Vagina (tissue), 2 donors: ENCODE results near the gene EPN1.

Experiments
- POLR2A ChIP-seq, 2 donors: fragments of 450-650 bp; IDR thresholded peaks; one replicate each; pipeline ENCODE4 v1.6.1; 2017; ENCODE audit warnings: antibody characterized with exemption in 2 of 2, mild to moderate bottlenecking in 2 of 2, moderate library complexity in 2 of 2
- POLR2AphosphoS5 ChIP-seq, 2 donors: sonication (generic); formaldehyde crosslinking; IDR thresholded peaks; one replicate each; pipeline ENCODE4 v1.9.0; 2017; ENCODE audit warnings: antibody characterized with exemption in 2 of 2, mild to moderate bottlenecking in 2 of 2, low read depth in 1 of 2; ENCODE audit not compliant: insufficient read depth in 1 of 2
- TF ChIP-seq, protein P1 (sequence below), 3 experiments: fragments of 450-650 bp in 2 of 3; fragments of 200-600 bp in 1 of 3; sonication (generic) in 1 of 3; IDR thresholded peaks; one replicate each; pipeline ENCODE4 v1.5.1; 2017 to 2019; ENCODE audit warnings: antibody characterized with exemption in 3 of 3, mild to moderate bottlenecking in 2 of 3, moderate library complexity in 2 of 3

DNA sequence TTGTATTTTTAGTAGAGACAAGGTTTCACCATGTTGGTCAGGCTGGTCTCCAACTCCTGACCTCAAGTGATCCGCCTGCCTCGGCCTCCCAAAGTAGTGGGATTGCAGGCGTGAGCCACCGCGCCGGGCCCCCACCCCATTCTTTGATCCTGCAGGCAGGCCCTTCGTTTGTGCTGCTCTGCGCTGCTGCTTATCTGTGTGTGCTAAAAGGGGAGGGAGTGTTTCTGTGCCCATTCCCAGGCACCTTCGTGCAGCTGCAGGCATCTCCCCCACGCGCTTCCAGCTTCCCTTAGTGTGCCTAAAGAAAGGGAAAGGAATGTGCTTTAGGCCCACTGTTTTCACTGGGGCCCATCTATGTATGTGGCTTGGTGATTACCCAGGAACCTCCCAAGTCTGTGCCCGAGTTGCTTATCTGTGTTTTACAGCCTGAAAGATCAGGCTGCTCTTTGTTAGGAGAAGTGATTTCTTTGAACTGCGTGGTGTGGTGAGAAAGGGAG lies 27.2 kb downstream of the EPN1 start:
- TF ChIP-seq, protein P1, sequence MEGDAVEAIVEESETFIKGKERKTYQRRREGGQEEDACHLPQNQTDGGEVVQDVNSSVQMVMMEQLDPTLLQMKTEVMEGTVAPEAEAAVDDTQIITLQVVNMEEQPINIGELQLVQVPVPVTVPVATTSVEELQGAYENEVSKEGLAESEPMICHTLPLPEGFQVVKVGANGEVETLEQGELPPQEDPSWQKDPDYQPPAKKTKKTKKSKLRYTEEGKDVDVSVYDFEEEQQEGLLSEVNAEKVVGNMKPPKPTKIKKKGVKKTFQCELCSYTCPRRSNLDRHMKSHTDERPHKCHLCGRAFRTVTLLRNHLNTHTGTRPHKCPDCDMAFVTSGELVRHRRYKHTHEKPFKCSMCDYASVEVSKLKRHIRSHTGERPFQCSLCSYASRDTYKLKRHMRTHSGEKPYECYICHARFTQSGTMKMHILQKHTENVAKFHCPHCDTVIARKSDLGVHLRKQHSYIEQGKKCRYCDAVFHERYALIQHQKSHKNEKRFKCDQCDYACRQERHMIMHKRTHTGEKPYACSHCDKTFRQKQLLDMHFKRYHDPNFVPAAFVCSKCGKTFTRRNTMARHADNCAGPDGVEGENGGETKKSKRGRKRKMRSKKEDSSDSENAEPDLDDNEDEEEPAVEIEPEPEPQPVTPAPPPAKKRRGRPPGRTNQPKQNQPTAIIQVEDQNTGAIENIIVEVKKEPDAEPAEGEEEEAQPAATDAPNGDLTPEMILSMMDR (IDR thresholded peaks at IDR 0.05), result no peak
- TF ChIP-seq POLR2A (IDR thresholded peaks at IDR 0.05) (no peak), POLR2AphosphoS5 (IDR thresholded peaks at IDR 0.05; ENCODE audit: insufficient read depth in 1 of 2, low read depth in 1 of 2) (no peak)
